Brain microvascular endothelial cell (primary cell): ENCODE data around the gene SESTD1.

Experiments used
- DNase-seq: peaks from one replicate; pipeline ENCODE4 v3.0.0-alpha.2; 2020
- H3K27ac ChIP-seq: fragments of 250-450 bp; sonication (Bioruptor Pico); 2 replicates; pipeline ENCODE4 v1.5.1; 2020; ENCODE audit warnings: mild to moderate bottlenecking, moderate library complexity
- H3K27me3 ChIP-seq: fragments of 250-450 bp; sonication (Bioruptor Pico); replicated peaks from 2 replicates; pipeline ENCODE4 v1.5.1; 2020; ENCODE audit warnings: mild to moderate bottlenecking
- H3K36me3 ChIP-seq: fragments of 250-450 bp; sonication (Bioruptor Pico); replicated peaks from 2 replicates; pipeline ENCODE4 v1.5.1; 2020; ENCODE audit warnings: mild to moderate bottlenecking
- H3K4me3 ChIP-seq: 2 replicates; pipeline ENCODE4 v1.5.1; 2011; ENCODE audit warnings: low read depth, mild to moderate bottlenecking, control low read depth, low read length, moderate library complexity
- in situ Hi-C: cut with HindIII; loops from 2 replicates; pipeline ENCODE4 v1.10.0; 2017; ENCODE audit warnings: low sequenced_read_pairs, low pct_ligation_motif_present
- TF ChIP-seq, protein P1 (sequence below): IDR thresholded peaks from 2 replicates; pipeline ENCODE4 v1.5.1; 2011; ENCODE audit warnings: low read depth, mild to moderate bottlenecking, moderate library complexity, low read length, control low read depth, inconsistent platforms; ENCODE audit errors: missing control alignments

Gene SESTD1, protein sequence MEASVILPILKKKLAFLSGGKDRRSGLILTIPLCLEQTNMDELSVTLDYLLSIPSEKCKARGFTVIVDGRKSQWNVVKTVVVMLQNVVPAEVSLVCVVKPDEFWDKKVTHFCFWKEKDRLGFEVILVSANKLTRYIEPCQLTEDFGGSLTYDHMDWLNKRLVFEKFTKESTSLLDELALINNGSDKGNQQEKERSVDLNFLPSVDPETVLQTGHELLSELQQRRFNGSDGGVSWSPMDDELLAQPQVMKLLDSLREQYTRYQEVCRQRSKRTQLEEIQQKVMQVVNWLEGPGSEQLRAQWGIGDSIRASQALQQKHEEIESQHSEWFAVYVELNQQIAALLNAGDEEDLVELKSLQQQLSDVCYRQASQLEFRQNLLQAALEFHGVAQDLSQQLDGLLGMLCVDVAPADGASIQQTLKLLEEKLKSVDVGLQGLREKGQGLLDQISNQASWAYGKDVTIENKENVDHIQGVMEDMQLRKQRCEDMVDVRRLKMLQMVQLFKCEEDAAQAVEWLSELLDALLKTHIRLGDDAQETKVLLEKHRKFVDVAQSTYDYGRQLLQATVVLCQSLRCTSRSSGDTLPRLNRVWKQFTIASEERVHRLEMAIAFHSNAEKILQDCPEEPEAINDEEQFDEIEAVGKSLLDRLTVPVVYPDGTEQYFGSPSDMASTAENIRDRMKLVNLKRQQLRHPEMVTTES

DNA sequence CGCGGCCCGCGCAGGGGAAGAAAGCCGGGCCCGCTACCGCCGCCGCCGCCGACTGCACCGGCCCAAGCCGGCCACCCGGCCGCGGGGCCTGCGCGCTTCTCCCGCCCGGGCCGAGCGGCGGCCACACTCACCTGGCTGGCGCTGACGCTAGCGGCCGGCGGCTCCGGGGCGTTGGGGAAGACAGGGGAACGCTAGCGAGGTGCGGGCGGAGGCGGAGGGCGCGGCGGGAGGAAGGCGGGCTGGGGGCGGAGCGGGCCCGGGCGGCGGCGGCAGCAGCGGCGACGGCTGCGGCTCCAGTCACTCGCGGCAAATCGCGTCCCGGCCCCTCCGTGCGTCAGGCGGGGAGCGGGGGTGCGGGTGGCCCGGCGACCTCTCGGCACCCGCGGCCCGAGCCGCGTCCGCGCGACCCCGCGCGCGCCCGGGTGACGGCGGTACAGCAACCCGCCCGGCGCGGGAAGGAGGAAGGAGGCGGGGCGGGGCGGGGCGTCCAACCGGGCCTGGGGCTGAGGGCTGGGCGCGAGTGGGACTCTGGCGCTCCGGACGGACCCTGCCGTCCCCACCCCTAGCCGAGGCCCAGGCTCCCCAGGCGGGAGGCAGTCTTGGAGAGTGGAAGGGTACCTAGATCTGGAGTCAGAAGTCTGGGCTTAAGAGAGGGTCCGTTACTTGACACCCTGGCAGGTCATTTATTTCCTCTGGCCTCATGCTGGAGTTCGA is at the start of gene SESTD1:
Gene SESTD1, minus strand, starts transcription at position 465 of the 714 bp plus-strand sequence. CDS start 72,991 bp downstream, outside the sequence.
- Histone ChIP-seq H3K27me3 (no peaks in the 10 kb centered on the region), H3K4me3 (peak within 1 kb of the TSS; percentile 81), H3K27ac (peak within 1 kb of the TSS; percentile 45), H3K36me3 (no peaks in the 10 kb centered on the region)
- in situ Hi-C loops, result no loop called here
- TF ChIP-seq, protein P1, sequence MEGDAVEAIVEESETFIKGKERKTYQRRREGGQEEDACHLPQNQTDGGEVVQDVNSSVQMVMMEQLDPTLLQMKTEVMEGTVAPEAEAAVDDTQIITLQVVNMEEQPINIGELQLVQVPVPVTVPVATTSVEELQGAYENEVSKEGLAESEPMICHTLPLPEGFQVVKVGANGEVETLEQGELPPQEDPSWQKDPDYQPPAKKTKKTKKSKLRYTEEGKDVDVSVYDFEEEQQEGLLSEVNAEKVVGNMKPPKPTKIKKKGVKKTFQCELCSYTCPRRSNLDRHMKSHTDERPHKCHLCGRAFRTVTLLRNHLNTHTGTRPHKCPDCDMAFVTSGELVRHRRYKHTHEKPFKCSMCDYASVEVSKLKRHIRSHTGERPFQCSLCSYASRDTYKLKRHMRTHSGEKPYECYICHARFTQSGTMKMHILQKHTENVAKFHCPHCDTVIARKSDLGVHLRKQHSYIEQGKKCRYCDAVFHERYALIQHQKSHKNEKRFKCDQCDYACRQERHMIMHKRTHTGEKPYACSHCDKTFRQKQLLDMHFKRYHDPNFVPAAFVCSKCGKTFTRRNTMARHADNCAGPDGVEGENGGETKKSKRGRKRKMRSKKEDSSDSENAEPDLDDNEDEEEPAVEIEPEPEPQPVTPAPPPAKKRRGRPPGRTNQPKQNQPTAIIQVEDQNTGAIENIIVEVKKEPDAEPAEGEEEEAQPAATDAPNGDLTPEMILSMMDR, result no peak
- no peak for DNase-seq

DNA sequence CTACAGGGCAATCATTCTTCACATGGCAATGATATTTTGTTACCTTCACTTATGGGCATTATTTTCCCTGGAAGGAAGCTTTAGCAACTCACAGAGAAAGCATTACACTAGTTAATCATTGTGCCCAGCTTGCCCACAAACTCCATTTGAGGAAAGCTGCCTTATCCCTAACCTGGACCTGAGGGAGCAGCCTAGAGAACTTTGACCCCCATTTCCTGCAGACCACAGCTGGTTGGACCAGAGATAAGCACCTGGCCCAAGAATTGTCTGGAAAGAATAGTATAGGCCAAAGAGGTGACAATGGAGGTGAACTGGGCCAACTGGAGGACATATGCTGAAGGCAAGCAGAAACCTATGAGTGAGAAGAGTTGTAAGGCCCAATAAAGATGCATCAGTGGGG is 48.4 kb upstream of the SESTD1 start:
- in situ Hi-C loops, result no loop called here
- no peak for DNase-seq
- Histone ChIP-seq H3K27me3 (no peaks in the 10 kb centered on the region), H3K36me3 (no peaks in the 10 kb centered on the region), H3K27ac (no peak overlapping the region), H3K4me3 (no peak overlapping the region)
- TF ChIP-seq, protein P1, result no peak

DNA sequence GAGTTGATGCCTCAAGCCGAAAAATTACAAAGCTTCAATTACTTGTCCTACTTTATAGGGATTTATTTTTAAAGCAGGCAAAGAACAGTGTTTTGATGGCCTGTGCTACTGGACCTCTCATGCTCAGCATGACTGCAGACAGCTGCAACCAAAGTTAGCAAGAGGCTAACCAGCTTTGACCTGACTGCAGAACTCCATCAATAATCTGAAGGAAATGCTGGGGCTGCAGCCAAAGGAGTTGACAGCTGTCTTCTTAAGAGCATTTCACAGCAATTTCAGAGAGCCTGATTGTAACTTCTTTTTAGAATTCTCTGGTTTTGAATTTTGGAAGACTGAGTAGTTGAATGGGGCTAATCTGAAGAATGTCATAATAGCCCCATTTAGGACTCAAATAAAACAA is 46.5 kb upstream of the SESTD1 start:
- no peaks in the 10 kb centered on the region for H3K36me3 ChIP-seq
- TF ChIP-seq, protein P1, result no peak
- no peak overlapping the region for H3K4me3 ChIP-seq
- H3K27me3 ChIP-seq, result no peaks in the 10 kb centered on the region
- no peak for DNase-seq
- in situ Hi-C loops, result no loop called here
- no peak overlapping the region for H3K27ac ChIP-seq

DNA sequence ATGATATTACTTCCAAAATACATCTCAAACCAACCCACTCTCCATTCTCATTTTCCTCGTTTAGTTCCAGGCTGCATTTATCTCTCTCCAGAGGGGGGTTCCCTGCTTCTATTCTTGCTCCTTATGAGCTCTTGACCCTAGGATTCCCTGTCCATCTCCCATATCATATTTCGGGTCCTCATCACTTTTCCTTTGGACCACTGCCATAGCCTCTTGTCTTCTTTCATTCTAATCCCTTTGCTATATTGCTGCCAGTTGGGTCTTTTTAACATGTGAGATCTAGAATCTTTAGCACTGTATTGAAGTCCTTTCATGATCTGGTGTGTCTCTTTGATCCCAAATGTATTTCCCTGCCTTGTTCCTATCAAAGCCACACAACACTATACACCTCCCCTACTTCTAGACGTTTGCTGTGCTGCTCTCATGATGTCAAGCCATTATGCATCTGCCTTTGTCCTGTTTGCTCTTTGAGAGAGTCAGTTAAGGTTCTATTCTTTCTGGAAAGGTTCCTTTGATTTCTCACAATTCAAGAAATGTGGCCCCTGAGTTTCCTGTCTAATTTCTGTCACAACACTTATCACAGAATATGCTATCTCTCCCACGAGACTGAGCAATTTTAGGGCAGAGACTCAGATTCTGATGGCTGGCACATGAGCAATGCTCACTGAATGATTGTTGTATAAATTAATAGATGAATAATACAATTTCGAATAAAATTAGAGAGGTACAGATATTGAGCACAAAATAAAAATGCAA is 43.2 kb upstream of the SESTD1 start:
- DNase-seq, result no peak
- no peak overlapping the region for H3K27ac ChIP-seq
- TF ChIP-seq, protein P1, result no peak
- no peak overlapping the region for H3K4me3 ChIP-seq
- in situ Hi-C loops, result no loop called here
- H3K36me3 ChIP-seq, result no peaks in the 10 kb centered on the region
- no peaks in the 10 kb centered on the region for H3K27me3 ChIP-seq

DNA sequence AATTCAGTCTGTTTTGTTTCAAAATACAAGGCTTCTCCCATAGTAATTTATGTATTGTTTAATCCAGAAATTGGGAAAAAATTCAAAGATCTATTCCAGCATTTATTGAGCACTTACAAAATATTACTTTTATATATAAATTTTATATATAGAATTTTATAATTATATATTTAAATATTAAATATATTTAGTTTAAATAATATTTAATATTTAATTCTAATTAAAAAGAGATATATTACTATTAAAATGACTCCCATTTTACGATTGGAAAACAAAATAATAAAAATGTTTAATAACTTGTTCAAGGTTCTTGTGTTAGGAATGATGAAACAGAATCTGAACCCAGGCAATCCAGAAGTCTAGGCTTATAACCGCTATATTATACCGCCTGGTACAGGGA is 40.5 kb upstream of the SESTD1 start:
- no peak overlapping the region for H3K4me3 ChIP-seq
- TF ChIP-seq, protein P1, result no peak
- no peaks in the 10 kb centered on the region for H3K27me3 ChIP-seq
- H3K27ac ChIP-seq, result no peak overlapping the region
- H3K36me3 ChIP-seq, result no peaks in the 10 kb centered on the region
- DNase-seq, result no peak
- in situ Hi-C loops, result no loop called here
